ENCODE measurements around the gene INPP5D.

INPP5D gene

GRCh38 chr2:233218836-233219235, 158.7 kb downstream of the INPP5D start:
- no peak for DNase-seq

GRCh38 chr2:233219848-233220247, 159.7 kb downstream of the INPP5D start:
- no peak for DNase-seq

GRCh38 chr2:233221378-233222063, 161.4 kb downstream of the INPP5D start:
- no peak for DNase-seq

GRCh38 chr2:233223059-233223894, 163.1 kb downstream of the INPP5D start:
- no peak for DNase-seq

- DNase-seq = no peak
Measured at GRCh38 chr2:233225230-233226068, 165.3 kb downstream of the INPP5D start.

- no peak for DNase-seq
Measured at GRCh38 chr2:233226511-233227031, 166.4 kb downstream of the INPP5D start.

GRCh38 chr2:233227346-233227978, 167.3 kb downstream of the INPP5D start:
- no peak for DNase-seq

DNA sequence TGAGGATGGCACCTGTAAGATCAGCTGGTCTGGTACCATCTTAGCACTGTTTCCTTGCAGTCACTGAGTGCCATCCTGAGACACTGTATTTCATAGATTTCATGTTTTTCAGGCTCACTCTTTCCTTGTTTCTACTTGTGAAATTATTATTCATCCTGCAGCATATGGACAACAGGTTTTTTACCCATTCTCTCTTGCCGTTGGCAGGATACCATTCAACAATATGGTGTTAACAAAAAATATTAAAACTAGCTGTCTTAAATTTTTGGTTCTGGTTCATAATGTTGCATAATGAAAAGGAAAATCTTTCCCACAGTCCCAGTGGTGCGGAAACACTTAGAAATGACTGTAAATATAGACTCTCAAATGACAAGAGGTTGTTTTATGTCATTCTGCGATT, 168.2 kb downstream of the INPP5D start:
- DNase-seq = no peak

- DNase-seq = no peak
Measured at GRCh38 chr2:233233618-233234230, 173.6 kb downstream of the INPP5D start.

GRCh38 chr2:233234264-233234663, 174.1 kb downstream of the INPP5D start:
- DNase-seq = no peak

DNA sequence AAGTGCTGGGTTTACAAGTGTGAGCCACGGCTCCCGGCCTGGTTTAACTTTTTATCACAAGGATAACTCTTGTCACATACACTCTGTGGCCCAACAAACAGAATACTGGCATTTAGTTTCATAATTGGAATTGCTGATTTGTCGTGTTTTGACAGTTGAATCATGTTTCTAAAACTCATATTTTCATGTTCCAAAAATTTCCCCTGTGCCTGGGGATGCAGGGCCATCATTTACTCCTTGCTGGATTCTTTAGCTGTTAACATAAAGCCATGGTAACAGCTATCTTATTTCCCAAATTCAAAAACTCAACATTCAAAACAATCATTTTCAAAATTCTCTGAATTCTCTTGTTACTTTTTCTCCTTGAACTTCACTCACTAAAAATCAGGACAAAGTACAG, 174.9 kb downstream of the INPP5D start:
- no peak for DNase-seq

DNA sequence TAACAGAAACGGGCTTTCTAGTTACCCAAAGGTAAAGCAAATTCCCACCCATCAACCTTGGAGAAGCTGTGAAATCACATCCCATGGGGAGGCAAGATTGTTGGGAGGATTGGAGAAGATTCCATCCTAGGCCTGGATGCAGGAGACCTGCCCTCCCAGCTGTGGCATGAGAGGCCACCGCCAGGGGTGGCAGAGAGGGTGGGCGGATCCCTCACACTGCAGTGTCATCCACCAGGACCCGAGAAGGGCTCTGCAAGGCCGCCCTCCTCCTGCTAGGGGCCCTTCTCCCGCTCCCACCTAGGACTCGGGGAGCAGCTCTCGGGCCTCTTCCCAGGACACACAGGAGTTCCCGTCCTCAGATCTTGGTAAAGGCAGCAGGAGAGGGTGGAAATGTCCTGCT, 175.8 kb downstream of the INPP5D start:
- DNase-seq = no peak

DNA sequence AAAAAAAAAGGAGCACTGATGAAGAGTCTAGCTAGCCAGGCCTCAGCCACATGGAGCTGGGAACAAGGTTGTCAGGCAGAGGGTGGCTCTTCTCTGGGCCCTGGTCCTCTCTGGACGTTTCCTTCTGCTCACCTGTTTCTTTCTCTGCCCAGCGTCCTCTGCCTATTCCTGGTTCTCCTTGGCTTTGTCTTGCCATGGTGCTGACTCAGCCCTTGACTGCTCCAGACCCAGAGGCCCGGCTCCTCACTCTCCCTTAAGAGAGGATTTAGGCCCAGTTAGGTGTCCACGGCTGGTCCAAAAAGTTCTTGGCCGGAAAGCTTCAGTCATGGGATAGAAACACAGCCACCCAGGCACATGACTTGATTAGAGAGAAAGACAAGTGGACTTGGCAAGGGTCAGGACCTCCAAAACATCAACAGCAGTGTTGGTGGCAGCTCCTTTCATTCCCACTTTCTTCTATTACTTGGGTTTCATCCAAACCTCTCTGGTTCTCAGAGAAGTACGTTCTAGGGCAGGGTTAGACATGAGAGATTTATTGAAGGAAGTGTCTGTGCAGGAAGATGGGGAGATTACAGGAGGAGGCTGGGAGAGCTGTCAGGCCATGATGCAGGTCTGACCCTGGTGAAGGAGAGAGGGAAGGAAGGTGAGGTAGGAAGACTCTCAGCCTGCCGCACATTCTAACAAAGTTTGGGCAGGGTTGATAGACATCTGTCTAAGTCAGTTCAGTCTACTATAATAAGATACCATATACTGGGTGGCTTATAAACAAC, 176.9 kb downstream of the INPP5D start:
- no peak for DNase-seq

DNA sequence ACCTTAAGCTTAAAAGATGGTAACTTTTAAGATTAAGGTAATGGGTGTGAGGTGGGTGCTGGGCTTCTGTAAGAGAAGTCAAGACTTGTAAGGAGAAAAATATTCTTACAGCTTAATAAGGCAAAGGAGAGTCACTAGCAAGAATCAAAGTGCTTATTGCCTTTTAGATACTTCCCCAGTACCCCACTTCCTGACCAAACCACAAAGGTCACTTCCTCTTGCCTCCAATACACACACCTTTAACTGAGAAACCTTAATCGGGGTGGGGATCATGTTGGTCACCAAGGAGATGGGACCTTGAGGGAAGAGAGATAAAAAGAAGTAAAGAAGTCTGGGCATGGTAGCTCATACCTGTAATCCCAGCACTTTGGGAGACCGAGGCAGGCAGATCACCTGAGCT, 180.8 kb downstream of the INPP5D start:
- DNase-seq = no peak

DNA sequence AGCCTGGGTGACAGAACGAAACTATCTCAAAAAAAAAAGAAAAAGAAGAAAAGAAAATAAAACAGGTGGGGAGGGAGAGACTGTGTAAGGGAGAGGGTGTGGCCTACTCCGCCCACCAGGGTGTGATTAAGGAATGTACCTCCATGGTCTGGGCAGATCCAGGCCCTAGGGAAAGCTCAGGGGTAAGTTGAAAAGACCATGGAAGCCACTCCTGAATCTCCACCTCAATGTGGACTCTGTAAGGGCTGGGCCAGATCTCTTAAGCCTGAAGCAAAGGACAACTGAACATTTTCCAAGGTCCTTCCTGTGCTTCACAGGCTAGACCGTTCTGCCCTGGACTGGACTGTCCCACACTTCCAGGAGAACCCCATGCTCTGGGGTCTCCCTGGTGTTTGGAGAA, 181.7 kb downstream of the INPP5D start:
- DNase-seq = no peak

DNA sequence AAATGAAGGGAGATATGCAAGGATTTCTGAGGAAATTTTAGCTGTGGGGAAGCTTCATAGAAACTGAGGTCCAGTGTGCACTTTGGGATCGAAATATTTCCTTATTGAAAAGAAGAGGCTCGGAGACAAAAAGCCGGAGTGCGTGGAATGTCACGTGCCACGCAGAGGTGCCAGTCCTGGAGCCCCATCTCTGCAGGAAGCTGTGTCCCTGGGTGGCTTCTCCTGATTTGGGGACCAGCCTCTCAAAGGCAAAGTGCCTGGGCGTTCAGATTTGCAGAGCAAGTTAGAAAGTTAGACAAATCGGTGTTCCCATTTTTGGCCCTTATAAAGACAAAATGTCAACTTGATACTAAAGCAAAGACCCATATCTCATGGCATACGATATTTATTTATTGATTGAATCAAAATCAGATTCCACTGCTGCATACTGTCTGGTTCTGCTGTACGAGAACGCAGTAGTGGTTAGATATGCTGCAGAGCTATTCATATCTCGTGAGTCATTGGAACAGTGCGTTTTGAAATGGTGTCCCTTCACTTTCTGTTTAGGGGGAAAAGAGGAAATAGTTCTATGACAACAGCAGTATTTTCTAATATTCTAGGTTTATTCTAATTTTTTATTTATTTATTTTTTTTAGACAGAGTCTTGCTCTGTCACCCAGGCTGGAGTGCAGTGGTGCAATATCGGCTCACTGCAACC, 182.2 kb downstream of the INPP5D start:
- no peak for DNase-seq

GRCh38 chr2:233243348-233243747, 183.2 kb downstream of the INPP5D start:
- no peak for DNase-seq

DNA sequence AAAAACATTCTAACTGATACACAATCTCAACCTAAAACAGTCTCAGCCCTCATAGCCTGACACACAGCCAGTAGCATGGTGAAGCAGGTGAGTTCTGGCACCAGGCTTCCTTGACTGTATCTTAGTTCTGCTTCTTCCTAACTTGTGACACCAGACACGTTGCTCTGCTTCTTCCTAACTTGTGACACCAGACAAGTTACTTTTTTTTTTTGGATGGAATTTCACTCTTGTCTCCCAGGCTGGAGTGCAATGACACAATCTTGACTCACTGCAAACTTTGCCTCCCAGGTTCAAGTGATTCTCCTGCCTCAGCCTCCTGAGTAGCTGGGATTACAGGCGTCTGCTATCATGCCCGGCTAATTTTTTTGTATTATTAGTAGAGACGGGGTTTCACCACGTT, 184.7 kb downstream of the INPP5D start:
- DNase-seq = no peak

DNA sequence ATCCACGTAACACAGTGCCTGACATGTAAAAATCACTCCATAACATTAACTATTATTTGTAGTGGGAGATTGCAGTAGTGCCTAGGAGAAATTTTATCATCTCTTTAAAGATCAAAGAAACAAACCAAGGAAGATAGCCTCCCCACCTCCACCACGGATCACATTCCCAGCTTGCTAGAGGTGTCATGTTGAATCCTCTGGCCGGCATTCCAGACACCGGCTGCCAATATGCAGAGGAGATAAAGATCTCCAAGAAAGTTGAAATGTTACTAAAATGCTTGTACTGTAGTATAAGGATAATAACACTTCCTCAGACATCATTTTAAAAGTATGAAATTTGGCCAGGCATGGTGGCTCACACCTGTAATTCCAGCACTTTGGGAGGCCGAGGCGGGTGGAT, 185.3 kb downstream of the INPP5D start:
- no peak for DNase-seq

DNA sequence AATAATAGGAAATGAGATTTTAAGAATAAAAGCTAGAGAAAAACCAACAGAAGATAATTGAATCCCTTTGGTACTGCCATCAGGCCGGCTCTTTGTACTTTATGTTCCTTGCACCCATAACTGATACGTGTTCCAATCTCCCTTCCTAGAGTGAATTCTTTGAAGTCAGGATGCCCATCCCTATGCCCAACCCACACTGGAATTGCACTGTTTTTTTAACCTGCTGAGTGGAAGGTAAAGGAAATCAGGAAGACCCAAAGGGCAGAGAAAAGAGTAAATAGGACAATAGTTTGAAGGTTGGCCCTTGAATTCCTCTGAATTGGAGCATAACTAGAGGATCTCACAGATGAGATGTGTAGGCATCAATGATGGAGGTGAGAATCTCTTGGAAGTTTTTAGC, 187.0 kb downstream of the INPP5D start:
- no peak for DNase-seq

GRCh38 chr2:233247744-233248143, 187.6 kb downstream of the INPP5D start:
- peak; percentile 35 for DNase-seq

Data from CD4-positive, alpha-beta T cell treated with Interferon gamma for 1 hour (primary cell).